Smooth muscle cell of the coronary artery (primary cell): ENCODE data around the gene PCDHGB5. TPM values are rescaled to one million over a fixed set of nuclear protein-coding genes. Genes with fewer than 3 reads are reported as not detected.

ENCODE experiments used
- total RNA-seq: library from RNA; depleted of rRNA; stranded (reverse); fragments of >200 nt; gene quantifications from 2 replicates; pipeline ENCODE4 v1.2.3, GENCODE V29; 2014; ENCODE audit warnings: low replicate concordance

The PCDHGB5 gene
- total RNA-seq, 1 donor from 2014 or later: 16.9 TPM

GRCh38 chr5:141420855-141421488 is 23.2 kb downstream of the PCDHGB5 start, which contains the start of gene PCDHGA11:
PCDHGA11 (plus strand) TSS chr5:141421051; CDS start chr5:141421228, 177 bp downstream.

GRCh38 chr5:141430332-141431113 is 32.8 kb downstream of the PCDHGB5 start, which contains the start of gene PCDHGA12:
PCDHGA12 (plus strand) TSS chr5:141430507; CDS start chr5:141430760, 253 bp downstream.

Other genes starting within 250 kb of the PCDHGB5 start
- gene PCDHB6, start 247.9 kb upstream of the PCDHGB5 start, total RNA-seq: 0.08 TPM in 1 of 2 replicates, not detected in the other
- 0.30 and 0.47 TPM in 2 replicates for gene PCDHB7, start 225.3 kb upstream of the PCDHGB5 start, total RNA-seq
- 0.23 and 0.35 TPM in 2 replicates for gene PCDHB8, start 220.2 kb upstream of the PCDHGB5 start, total RNA-seq
- 0.23 and 0.70 TPM in 2 replicates for gene PCDHB16, start 215.6 kb upstream of the PCDHGB5 start, total RNA-seq
- gene PCDHB9, start 210.8 kb upstream of the PCDHGB5 start, total RNA-seq: 0.12 and 0.30 TPM in 2 replicates
- gene PCDHB10, start 205.6 kb upstream of the PCDHGB5 start, total RNA-seq: 0.59 and 0.68 TPM in 2 replicates
- 0.38 and 0.70 TPM in 2 replicates for gene PCDHB11, start 198.3 kb upstream of the PCDHGB5 start, total RNA-seq
- gene PCDHB12, start 189.2 kb upstream of the PCDHGB5 start, total RNA-seq: 0.15 and 0.23 TPM in 2 replicates
- gene PCDHB13, start 184.0 kb upstream of the PCDHGB5 start, total RNA-seq: 0.59 and 0.75 TPM in 2 replicates
- 0.59 and 2.1 TPM in 2 replicates for gene PCDHB14, start 174.6 kb upstream of the PCDHGB5 start, total RNA-seq
- 0.70 and 1.2 TPM in 2 replicates for gene PCDHB15, start 152.6 kb upstream of the PCDHGB5 start, total RNA-seq
- 0.23 TPM in 1 of 2 replicates, not detected in the other for gene SLC25A2, start 93.9 kb upstream of the PCDHGB5 start, total RNA-seq
- gene TAF7, start 77.2 kb upstream of the PCDHGB5 start, total RNA-seq: 69.5 and 80.4 TPM in 2 replicates
- gene PCDHGA1, start 67.4 kb upstream of the PCDHGB5 start, total RNA-seq: 0.75 and 1.3 TPM in 2 replicates
- 1.2 and 1.7 TPM in 2 replicates for gene PCDHGA2, start 59.2 kb upstream of the PCDHGB5 start, total RNA-seq
- gene PCDHGA3, start 54.1 kb upstream of the PCDHGB5 start, total RNA-seq: 0.23 and 0.98 TPM in 2 replicates
- 1.5 and 2.4 TPM in 2 replicates for gene PCDHGB1, start 47.8 kb upstream of the PCDHGB5 start, total RNA-seq
- 3.2 and 4.4 TPM in 2 replicates for gene PCDHGA4, start 42.9 kb upstream of the PCDHGB5 start, total RNA-seq
- 1.6 and 2.0 TPM in 2 replicates for gene PCDHGB2, start 38.0 kb upstream of the PCDHGB5 start, total RNA-seq
- 0.98 and 1.3 TPM in 2 replicates for gene PCDHGA5, start 33.8 kb upstream of the PCDHGB5 start, total RNA-seq
- gene PCDHGB3, start 27.7 kb upstream of the PCDHGB5 start, total RNA-seq: 3.5 and 5.6 TPM in 2 replicates
- 2.2 and 2.3 TPM in 2 replicates for gene PCDHGA6, start 24.1 kb upstream of the PCDHGB5 start, total RNA-seq
- gene PCDHGA7, start 15.2 kb upstream of the PCDHGB5 start, total RNA-seq: 2.3 and 2.8 TPM in 2 replicates
- 22.8 and 23.2 TPM in 2 replicates for gene PCDHGB4, start 10.2 kb upstream of the PCDHGB5 start, total RNA-seq
- 2.0 and 4.0 TPM in 2 replicates for gene PCDHGA8, start 5.3 kb upstream of the PCDHGB5 start, total RNA-seq
- gene PCDHGA9, start 4.8 kb downstream of the PCDHGB5 start, total RNA-seq: 1.7 and 2.8 TPM in 2 replicates
- 1.9 and 3.5 TPM in 2 replicates for gene PCDHGB6, start 10.1 kb downstream of the PCDHGB5 start, total RNA-seq
- gene PCDHGA10, start 15.0 kb downstream of the PCDHGB5 start, total RNA-seq: 2.6 and 4.2 TPM in 2 replicates
- 6.7 and 7.3 TPM in 2 replicates for gene PCDHGB7, start 19.7 kb downstream of the PCDHGB5 start, total RNA-seq
- gene PCDHGA11, start 23.1 kb downstream of the PCDHGB5 start, total RNA-seq: 4.7 and 7.1 TPM in 2 replicates
- 5.8 and 9.9 TPM in 2 replicates for gene PCDHGA12, start 32.6 kb downstream of the PCDHGB5 start, total RNA-seq
- 29.7 and 39.8 TPM in 2 replicates for gene PCDHGC3, start 78.0 kb downstream of the PCDHGB5 start, total RNA-seq
- gene PCDHGC4, start 87.1 kb downstream of the PCDHGB5 start, total RNA-seq: 0.90 and 2.5 TPM in 2 replicates
- 1.4 and 1.8 TPM in 2 replicates for gene PCDHGC5, start 91.1 kb downstream of the PCDHGB5 start, total RNA-seq
- 16.0 and 23.2 TPM in 2 replicates for gene DIAPH1, start 221.1 kb downstream of the PCDHGB5 start, total RNA-seq
- gene HDAC3, start 238.9 kb downstream of the PCDHGB5 start, total RNA-seq: 55.3 and 60.4 TPM in 2 replicates
- gene RELL2, start 239.1 kb downstream of the PCDHGB5 start, total RNA-seq: 1.9 and 3.6 TPM in 2 replicates